Stomach (tissue), 9 donors: Measurements from ENCODE around the gene CREBBP. TPM values are rescaled to one million over a fixed set of nuclear protein-coding genes. Genes with fewer than 3 reads are reported as not detected.

Experiments used
- DNase-seq, 2 donors: peaks; one replicate each; pipeline versions ENCODE4 v3.0.0 to v3.0.0-alpha.2; 2013 to 2019
- H3K27ac ChIP-seq, 5 donors: fragments of 200-600 bp in 4 of 5; sonication (generic) in 4 of 5; one replicate each; pipeline ENCODE4 v1.5.1; 2013 to 2019; ENCODE audit warnings: mild to moderate bottlenecking in 1 of 5, moderate library complexity in 1 of 5
- H3K27me3 ChIP-seq, 3 donors: fragments of 200-600 bp; sonication (generic); one replicate each; pipeline ENCODE4 v1.5.1; 2017 to 2019; ENCODE audit warnings: mixed run types in 1 of 3
- H3K36me3 ChIP-seq, 4 donors: fragments of 200-600 bp; sonication (generic); 1 replicate in 3 of 4; 2 replicates in 1 of 4; pipeline ENCODE4 v1.5.1; 2016 to 2019
- H3K4me1 ChIP-seq, 4 donors: fragments of 200-600 bp; sonication (generic); one replicate each; pipeline ENCODE4 v1.5.1; 2016 to 2019
- H3K4me3 ChIP-seq, 4 donors: fragments of 200-600 bp; sonication (generic) in 3 of 4; one replicate each; pipeline ENCODE4 v1.5.1; 2016 to 2019; ENCODE audit warnings: mild to moderate bottlenecking in 1 of 4
- H3K9me3 ChIP-seq, 4 donors: fragments of 200-600 bp; sonication (generic); one replicate each; pipeline ENCODE4 v1.5.1; 2016 to 2019
- CTCF ChIP-seq, 7 experiments: fragments of 450-650 bp in 4 of 7; fragments of 200-600 bp in 3 of 7; sonication (generic) in 3 of 7; IDR thresholded peaks; one replicate each; pipeline ENCODE4 v1.5.1; 2016 to 2019; ENCODE audit warnings: antibody characterized with exemption in 7 of 7, control low read depth in 2 of 7, mild to moderate bottlenecking in 1 of 7
- EP300 ChIP-seq: sonication (generic); formaldehyde crosslinking; IDR thresholded peaks from one replicate; pipeline ENCODE4 v1.6.1; 2017; ENCODE audit warnings: antibody characterized with exemption
- POLR2A ChIP-seq, 4 donors: fragments of 450-650 bp; IDR thresholded peaks; one replicate each; pipeline ENCODE4 v1.6.1; 2016; ENCODE audit warnings: antibody characterized with exemption in 4 of 4, control low read depth in 2 of 4, mild to moderate bottlenecking in 1 of 4, moderate library complexity in 1 of 4
- POLR2AphosphoS5 ChIP-seq, 3 donors: sonication (generic); formaldehyde crosslinking; IDR thresholded peaks; one replicate each; pipeline ENCODE4 v1.6.1; 2016; ENCODE audit warnings: antibody characterized with exemption in 3 of 3
- WGBS, 5 donors: extraction: QIAGEN DNeasy Blood & Tissue Kit in 3 of 5; methylation state at CpG; one replicate each; pipeline versions ENCODE4 v1.1.5 to v1.1.7; 2013 to 2018; 5-methylcytosine and 5-hydroxymethylcytosine counted together
- intact Hi-C: fragments of 100-400 bp; cut with DNase I; formaldehyde crosslinking; loops from one replicate; pipeline ENCODE4 v1.15.1; 2023; ENCODE audit warnings: low total_unique reads
- polyA plus RNA-seq, 3 donors: library from polyadenylated mRNA; stranded (reverse); fragments of 200-250 nt; gene quantifications; one replicate each; pipeline ENCODE4 v1.2.3, GENCODE V29; 2013
- total RNA-seq, 5 donors: library from RNA; depleted of rRNA; stranded (reverse); fragments of >200 nt; gene quantifications; one replicate each; pipeline versions ENCODE4 v1.1.0 to v1.2.3, GENCODE V29; 2014 to 2016
- donor health status: healthy with polysubstance abuse.
- donor health status: Bipolar disorder and iron deficiency.
- donor health status: healthy.

Gene CREBBP
- total and polyA plus RNA-seq, 8 donors: 6.7 to 116 (median 75.9) TPM

GRCh38 chr16:3824121-3824795, 56.3 kb downstream of the CREBBP start:
- no peak overlapping the region for H3K4me3 ChIP-seq
- no peaks in the 10 kb centered on the region for H3K9me3 ChIP-seq
- 86 to 92% (median 90%) methylated on average over 17 of the region's 17 CpGs for WGBS, 5 donors
- H3K4me1 ChIP-seq: peaks cover 58 to 98% (median 69%) of the 10 kb centered on the region in 4 donors
- no peak for DNase-seq
- TF ChIP-seq EP300 (no peak), POLR2A (IDR thresholded peaks at IDR 0.05) (no peak), POLR2AphosphoS5 (IDR thresholded peaks at IDR 0.05) (no peak), CTCF (IDR thresholded peaks at IDR 0.05) (no peak)
- H3K27ac ChIP-seq: no peak overlapping the region
- H3K36me3 ChIP-seq: peaks cover 0 to 6% (median 0%) of the 10 kb centered on the region in 4 donors
- intact Hi-C loops: no loop called here
- no peaks in the 10 kb centered on the region for H3K27me3 ChIP-seq

- Histone ChIP-seq H3K27me3 (no peaks in the 10 kb centered on the region), H3K36me3 (peaks cover 0 to 6% (median 0%) of the 10 kb centered on the region in 4 donors), H3K9me3 (no peaks in the 10 kb centered on the region), H3K27ac (no peak overlapping the region), H3K4me1 (peaks cover 67 to 98% (median 78%) of the 10 kb centered on the region in 4 donors), H3K4me3 (no peak overlapping the region)
- intact Hi-C loops: no loop called here
- TF ChIP-seq POLR2A (IDR thresholded peaks at IDR 0.05): no peak
- TF ChIP-seq CTCF (IDR thresholded peaks at IDR 0.05): no peak
- TF ChIP-seq POLR2AphosphoS5 (IDR thresholded peaks at IDR 0.05): no peak
- no peak for TF ChIP-seq EP300
- 65 to 72% (median 66%) methylated on average over 5 of the region's 5 CpGs for WGBS, 5 donors
- no peak for DNase-seq
Observed at GRCh38 chr16:3823427-3823826, 57.1 kb downstream of the CREBBP start.

GRCh38 chr16:3822366-3823045, 58.0 kb downstream of the CREBBP start:
- peak overlapping the region in 1 of 5 donors; percentile 19 for H3K27ac ChIP-seq
- 54 to 60% (median 55%) methylated on average over 11 of the region's 11 CpGs for WGBS, 5 donors
- intact Hi-C loops: no loop called here

More at GRCh38 chr16:3822366-3823045, 58.0 kb downstream of the CREBBP start:
- DNase-seq: no peak
- Histone ChIP-seq H3K4me1 (peaks cover 67 to 98% (median 82%) of the 10 kb centered on the region in 4 donors), H3K36me3 (peaks cover 0 to 2% (median 0%) of the 10 kb centered on the region in 4 donors), H3K4me3 (no peak overlapping the region), H3K27me3 (no peaks in the 10 kb centered on the region), H3K9me3 (no peaks in the 10 kb centered on the region)
- TF ChIP-seq POLR2AphosphoS5 (IDR thresholded peaks at IDR 0.05): no peak
- TF ChIP-seq CTCF (IDR thresholded peaks at IDR 0.05): no peak
- no peak for TF ChIP-seq POLR2A (IDR thresholded peaks at IDR 0.05)
- no peak for TF ChIP-seq EP300
